ENCODE results near the gene SUPT3H.

Gene SUPT3H

DNA sequence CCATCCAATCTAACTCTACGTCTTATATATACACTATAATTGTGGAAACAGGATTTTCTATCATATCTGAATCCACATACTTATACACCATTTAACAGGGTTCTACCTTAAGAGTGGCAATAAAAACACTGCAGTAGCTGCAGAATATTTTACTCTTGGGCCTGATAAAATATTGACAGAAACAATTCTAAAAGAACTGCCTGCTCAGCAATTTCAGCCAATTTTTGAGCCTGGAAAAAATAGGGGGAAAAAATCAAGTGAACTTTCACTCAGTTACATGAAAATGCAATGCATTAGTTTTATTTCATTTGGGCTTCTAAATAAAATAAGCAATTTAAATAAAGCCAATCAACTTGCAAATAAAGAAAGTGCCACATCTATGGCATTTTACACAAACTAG is 296.1 kb downstream of the SUPT3H start:
- FAIRE-seq (no peak), DNase-seq (ENCODE audit: insufficient read length, low spot score) (no peak)
- TF ChIP-seq, protein P1, sequence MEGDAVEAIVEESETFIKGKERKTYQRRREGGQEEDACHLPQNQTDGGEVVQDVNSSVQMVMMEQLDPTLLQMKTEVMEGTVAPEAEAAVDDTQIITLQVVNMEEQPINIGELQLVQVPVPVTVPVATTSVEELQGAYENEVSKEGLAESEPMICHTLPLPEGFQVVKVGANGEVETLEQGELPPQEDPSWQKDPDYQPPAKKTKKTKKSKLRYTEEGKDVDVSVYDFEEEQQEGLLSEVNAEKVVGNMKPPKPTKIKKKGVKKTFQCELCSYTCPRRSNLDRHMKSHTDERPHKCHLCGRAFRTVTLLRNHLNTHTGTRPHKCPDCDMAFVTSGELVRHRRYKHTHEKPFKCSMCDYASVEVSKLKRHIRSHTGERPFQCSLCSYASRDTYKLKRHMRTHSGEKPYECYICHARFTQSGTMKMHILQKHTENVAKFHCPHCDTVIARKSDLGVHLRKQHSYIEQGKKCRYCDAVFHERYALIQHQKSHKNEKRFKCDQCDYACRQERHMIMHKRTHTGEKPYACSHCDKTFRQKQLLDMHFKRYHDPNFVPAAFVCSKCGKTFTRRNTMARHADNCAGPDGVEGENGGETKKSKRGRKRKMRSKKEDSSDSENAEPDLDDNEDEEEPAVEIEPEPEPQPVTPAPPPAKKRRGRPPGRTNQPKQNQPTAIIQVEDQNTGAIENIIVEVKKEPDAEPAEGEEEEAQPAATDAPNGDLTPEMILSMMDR (IDR thresholded peaks at IDR 0.05; ENCODE audit: insufficient read depth, missing control alignments): no peak

DNA sequence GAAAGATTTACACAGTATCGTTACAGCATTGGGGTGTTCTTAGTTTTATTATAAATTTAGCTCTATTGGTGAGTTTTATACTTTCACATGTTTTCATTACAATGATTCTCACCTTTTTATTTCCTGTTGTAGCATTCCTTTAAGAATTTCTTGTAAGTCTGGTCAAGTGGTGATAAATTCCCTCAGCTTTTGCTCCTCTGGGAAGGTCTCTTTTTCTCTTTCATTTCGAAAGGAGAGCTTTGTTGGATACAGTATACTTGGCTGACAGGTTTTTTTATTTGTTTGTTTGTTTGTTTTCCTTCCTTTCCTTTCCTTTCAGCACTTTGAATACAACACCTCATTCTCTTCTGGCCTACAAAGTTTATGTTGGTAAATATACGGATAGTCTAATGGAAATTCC is 299.3 kb downstream of the SUPT3H start:
- DNase-seq (ENCODE audit: insufficient read length, low spot score): no peak
- no peak for FAIRE-seq
- TF ChIP-seq, protein P1 (IDR thresholded peaks at IDR 0.05; ENCODE audit: insufficient read depth, missing control alignments): no peak

DNA sequence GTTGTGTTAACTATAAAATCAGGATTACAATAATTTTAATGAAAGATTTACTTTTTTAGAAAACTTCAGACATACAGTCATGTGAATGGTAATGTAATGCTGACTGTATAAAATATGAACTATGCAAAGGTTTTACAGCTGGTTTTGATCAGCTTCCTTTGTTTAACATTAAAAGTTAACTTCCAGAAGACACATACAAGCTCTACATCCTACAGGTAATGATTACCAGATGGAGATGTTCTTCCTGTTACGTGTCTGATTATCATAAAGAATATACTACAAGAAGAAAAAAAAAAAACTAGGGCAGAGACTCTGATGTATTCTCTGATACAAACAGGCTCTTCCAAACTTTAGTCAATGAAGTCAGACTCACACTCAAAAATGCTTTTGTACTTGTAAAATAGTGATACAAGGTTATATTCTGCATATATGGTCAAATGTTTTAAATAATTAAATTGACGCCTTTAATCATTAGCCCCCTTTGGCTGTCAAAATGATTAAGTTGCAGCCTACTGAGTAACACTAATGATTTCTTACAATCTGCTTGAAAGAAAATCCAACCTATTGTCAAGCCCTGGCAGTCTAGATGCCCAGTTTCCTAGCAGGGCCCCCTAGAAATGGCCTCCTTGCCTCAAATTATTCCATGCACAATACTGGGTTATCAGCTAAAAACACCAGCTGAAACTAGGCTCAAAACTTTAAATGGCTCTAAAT is 301.4 kb downstream of the SUPT3H start:
- FAIRE-seq (no peak), DNase-seq (ENCODE audit: insufficient read length, low spot score) (no peak)
- TF ChIP-seq, protein P1 (IDR thresholded peaks at IDR 0.05; ENCODE audit: insufficient read depth, missing control alignments): no peak

DNA sequence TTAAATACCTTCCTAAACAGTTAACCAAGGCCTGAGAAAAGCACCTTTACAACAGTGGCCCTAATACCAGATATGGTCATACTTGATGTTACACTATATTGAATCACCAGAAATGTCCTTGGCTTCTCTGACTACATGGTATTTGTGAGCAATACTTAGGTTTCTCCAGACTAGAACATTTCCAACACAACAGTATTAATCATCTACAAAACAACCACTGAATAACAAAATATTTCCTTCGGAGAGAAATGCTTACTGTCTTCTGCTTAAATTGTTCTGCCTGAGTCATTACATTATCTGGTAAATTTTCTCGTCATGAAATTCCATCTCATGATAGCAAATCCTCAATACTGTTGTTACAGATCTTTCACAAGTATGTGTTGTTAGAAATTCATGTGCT is 302.5 kb downstream of the SUPT3H start:
- TF ChIP-seq, protein P1 (IDR thresholded peaks at IDR 0.05; ENCODE audit: insufficient read depth, missing control alignments): no peak
- no peak for FAIRE-seq
- no peak for DNase-seq (ENCODE audit: insufficient read length, low spot score)

DNA sequence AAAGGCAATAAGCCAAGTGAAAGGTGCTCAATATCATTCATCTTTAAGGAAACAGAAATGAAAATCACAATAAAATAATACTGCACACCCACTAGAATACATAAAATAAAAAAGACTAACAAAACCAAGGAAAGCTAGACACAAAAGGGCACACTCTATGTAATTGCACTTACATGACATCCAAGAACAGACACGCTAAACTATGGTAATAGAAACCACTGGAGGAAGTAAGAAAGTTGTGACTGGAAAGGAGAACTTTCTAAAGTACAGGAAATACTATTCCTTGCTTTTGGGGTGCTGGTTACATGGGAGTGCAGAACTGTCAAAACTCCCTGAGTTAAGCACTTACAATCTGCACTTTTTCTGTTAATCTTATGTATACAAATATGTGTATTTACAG is 303.3 kb downstream of the SUPT3H start:
- peak; percentile 70 for FAIRE-seq
- TF ChIP-seq, protein P1 (IDR thresholded peaks at IDR 0.05; ENCODE audit: insufficient read depth, missing control alignments): no peak
- DNase-seq (ENCODE audit: insufficient read length, low spot score): no peak

DNA sequence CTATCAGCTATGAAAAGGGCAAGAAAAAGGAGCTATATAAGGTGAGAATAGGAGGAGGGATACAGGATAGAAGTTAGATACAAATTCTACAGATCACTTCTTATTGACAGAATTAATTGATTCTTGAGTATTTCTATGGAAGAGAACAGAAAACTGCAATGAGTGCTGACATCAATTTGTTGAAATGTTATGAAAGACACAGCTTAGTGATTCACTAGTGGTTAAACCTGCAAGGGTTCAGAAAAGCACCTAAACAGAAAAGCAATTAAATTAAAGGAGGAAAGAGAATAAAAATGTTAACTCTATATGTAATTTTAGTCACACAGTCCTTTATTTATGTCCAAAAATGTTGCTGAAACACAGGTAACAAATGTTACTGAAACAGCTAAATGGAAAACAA is 304.0 kb downstream of the SUPT3H start:
- FAIRE-seq (no peak), DNase-seq (ENCODE audit: insufficient read length, low spot score) (no peak)
- TF ChIP-seq, protein P1 (IDR thresholded peaks at IDR 0.05; ENCODE audit: insufficient read depth, missing control alignments): no peak

DNA sequence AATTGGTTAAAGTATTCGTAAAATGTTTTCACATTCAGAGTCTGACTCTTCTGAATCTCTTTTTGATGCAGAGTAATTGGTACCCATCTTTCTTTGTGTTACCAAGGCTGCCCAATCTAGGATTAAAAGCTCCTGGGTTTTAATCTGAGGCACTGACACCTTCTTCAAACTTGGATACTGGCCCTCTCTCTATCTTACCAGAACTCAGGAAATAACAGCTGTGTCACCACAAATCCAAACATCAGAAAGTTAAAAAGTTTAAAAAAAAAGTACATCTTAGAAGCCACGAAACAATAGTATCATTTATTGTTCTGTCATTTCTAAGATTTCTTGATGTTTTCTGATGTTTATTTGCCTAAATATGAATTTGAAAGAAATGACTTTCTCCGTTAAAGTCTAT is 305.1 kb downstream of the SUPT3H start:
- FAIRE-seq: no peak
- TF ChIP-seq, protein P1 (IDR thresholded peaks at IDR 0.05; ENCODE audit: insufficient read depth, missing control alignments): no peak
- no peak for DNase-seq (ENCODE audit: insufficient read length, low spot score)
